AG04449 (cell line): Measurements from ENCODE around the gene NCBP1.

Source experiments
- CTCF ChIA-PET: fragments of 350-600 bp; formaldehyde crosslinking; extraction: SDS; loops from one replicate; lab custom pipeline; 2021; ENCODE audit warnings: antibody characterized with exemption; lab: Yijun Ruan, JAX
- POLR2A ChIA-PET: fragments of 400-600, 350-600 bp; formaldehyde crosslinking; extraction: SDS; loops from one replicate; lab custom pipeline; 2020; ENCODE audit warnings: antibody characterized with exemption, inconsistent platforms; lab: Yijun Ruan, JAX
- DNase-seq: peaks from one replicate; pipeline ENCODE4 v3.0.0-alpha.2; 2010; ENCODE audit warnings: low read depth, low spot score
- H3K4me3 ChIP-seq: 2 replicates; pipeline ENCODE4 v1.5.1; 2011; ENCODE audit warnings: low read depth, mild to moderate bottlenecking, control low read depth, low read length
- TF ChIP-seq, protein P1 (sequence below): IDR thresholded peaks from one replicate; pipeline ENCODE4 v1.5.1; 2011; ENCODE audit warnings: mild to moderate bottlenecking, moderate library complexity, low read length, control low read depth, inconsistent platforms; ENCODE audit not compliant: insufficient read depth; ENCODE audit errors: missing control alignments

The NCBP1 gene

DNA sequence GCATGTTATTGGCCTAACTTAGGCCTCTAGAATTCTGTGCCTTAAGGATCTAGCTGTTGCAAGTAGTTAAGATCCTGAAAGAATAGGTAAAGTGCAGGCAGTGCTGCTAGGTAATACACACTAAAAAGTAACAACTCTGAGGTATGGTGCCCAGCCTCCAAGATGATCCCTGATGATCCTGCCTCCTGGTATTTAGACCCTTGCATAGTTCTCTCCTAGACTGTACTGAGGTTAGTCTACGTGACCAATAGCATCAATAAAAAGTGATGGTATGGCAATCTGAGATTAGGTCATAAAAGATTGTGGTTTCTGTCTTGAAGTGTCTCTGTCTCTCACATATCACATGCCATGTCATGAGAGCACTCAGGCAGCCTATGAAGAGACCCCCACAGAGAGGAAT lies 9.7 kb upstream of the NCBP1 start:
- no peak overlapping the region for H3K4me3 ChIP-seq
- CTCF ChIA-PET = interaction anchor here (0.9 to 3.7 kb wide), 2 partner anchors 9 to 25 kb away, joined by 5 to 36 read pairs; no protein-coding TSS in a partner anchor
- DNase-seq = no peak
- TF ChIP-seq, protein P1, sequence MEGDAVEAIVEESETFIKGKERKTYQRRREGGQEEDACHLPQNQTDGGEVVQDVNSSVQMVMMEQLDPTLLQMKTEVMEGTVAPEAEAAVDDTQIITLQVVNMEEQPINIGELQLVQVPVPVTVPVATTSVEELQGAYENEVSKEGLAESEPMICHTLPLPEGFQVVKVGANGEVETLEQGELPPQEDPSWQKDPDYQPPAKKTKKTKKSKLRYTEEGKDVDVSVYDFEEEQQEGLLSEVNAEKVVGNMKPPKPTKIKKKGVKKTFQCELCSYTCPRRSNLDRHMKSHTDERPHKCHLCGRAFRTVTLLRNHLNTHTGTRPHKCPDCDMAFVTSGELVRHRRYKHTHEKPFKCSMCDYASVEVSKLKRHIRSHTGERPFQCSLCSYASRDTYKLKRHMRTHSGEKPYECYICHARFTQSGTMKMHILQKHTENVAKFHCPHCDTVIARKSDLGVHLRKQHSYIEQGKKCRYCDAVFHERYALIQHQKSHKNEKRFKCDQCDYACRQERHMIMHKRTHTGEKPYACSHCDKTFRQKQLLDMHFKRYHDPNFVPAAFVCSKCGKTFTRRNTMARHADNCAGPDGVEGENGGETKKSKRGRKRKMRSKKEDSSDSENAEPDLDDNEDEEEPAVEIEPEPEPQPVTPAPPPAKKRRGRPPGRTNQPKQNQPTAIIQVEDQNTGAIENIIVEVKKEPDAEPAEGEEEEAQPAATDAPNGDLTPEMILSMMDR = no peak
- POLR2A ChIA-PET = no interaction called here

GRCh38 chr9:97625620-97626019 lies 8.0 kb upstream of the NCBP1 start:
- no peak overlapping the region for H3K4me3 ChIP-seq
- TF ChIP-seq, protein P1 = no peak
- DNase-seq = no peak
- ChIA-PET CTCF (interaction anchor here (0.7 to 3.7 kb wide), 4 partner anchors 10 to 158 kb away, joined by 3 to 36 read pairs (median 4); no protein-coding TSS in a partner anchor), POLR2A (no interaction called here)

DNA sequence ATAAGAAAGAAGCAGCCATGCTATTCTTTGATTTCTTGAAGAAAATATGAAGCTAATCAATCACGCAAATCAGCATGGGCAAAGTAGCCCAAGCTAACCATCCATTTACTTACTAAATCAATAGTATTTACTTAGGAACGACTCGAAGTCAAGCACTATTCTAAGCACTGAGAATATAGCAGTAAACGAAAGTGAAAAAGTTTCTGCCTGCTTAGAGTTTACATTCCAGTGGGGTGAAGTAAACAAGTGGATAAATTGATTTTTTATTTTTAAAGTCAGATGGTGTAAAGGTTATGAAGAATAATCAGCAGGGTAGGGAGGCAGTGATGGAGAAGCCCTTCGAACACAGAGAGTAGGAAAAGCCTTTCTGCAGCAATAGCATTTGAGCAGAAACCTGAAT lies 6.0 kb upstream of the NCBP1 start:
- no peak overlapping the region for H3K4me3 ChIP-seq
- TF ChIP-seq, protein P1 = no peak
- no peak for DNase-seq
- POLR2A ChIA-PET = no interaction called here
- CTCF ChIA-PET = interaction anchor here (1.0 to 2.9 kb wide), 6 partner anchors 12 to 216 kb away, joined by 3 to 26 read pairs (median 6); partner anchors contain the start of gene TDRD7

DNA sequence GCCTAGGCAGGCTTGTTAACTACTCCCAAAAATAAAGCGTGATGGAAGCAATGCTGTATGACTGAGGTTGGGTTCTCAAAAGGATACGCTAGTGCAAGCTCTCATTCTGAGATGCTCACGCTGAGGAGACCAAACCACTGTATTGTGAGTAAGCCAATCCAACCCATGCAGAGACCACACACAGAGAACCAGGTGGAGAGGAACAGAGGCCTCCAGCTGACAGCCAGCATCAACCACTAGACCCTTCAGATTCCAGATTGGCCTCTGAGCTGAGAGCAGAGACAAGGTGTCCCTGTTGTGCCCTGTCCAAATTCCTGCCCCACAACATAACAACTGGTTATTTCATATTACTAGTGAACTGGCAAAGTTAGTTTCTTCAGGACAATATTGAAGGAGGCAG lies 5.0 kb upstream of the NCBP1 start:
- ChIA-PET CTCF (interaction anchor here (1.1 to 2.9 kb wide), 5 partner anchors 9 to 217 kb away, joined by 3 to 26 read pairs (median 6); partner anchors contain the start of gene TDRD7), POLR2A (no interaction called here)
- DNase-seq = no peak
- no peak overlapping the region for H3K4me3 ChIP-seq
- TF ChIP-seq, protein P1 = no peak

GRCh38 chr9:97629156-97629555 lies 4.5 kb upstream of the NCBP1 start:
- ChIA-PET POLR2A (no interaction called here), CTCF (interaction anchor here (1.1 to 2.9 kb wide), 5 partner anchors 9 to 218 kb away, joined by 3 to 26 read pairs (median 6); partner anchors contain the start of gene TDRD7)
- DNase-seq = no peak
- TF ChIP-seq, protein P1 = no peak
- H3K4me3 ChIP-seq = no peak overlapping the region

DNA sequence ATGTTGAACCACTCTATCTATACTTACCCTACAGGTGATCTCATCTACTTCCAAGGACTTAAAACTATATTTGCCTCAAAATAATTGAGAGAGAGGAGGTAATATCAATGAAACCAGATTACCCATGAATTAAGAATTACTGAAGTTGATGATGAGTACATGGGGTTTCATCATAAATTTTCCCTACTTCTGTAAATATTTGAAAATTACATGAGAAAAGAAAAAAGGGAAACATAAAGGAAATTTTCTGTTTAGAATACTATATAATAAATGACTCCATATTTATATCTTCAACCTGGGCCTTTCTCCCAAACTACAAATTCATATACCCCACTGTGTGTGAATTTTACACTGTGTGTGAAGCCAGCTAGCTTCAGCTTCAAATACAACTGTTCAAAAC lies 3.0 kb upstream of the NCBP1 start:
- ChIA-PET POLR2A (no interaction called here), CTCF (interaction anchor here (0.6 to 1.4 kb wide), 2 partner anchors 15 to 163 kb away, joined by 4 to 5 read pairs; no protein-coding TSS in a partner anchor)
- H3K4me3 ChIP-seq = no peak overlapping the region
- TF ChIP-seq, protein P1 = no peak
- DNase-seq = no peak
